GM21723 (cell line): ENCODE data around the gene SESN1.
"Not testable (repeated sequence)": the region's sequence is repeated elsewhere in the genome, so short reads cannot be mapped to it uniquely, and the experiment has no call there.

Source experiments
- ATAC-seq: cut with Tn5 transposase; IDR thresholded peaks from one replicate; pipeline ENCODE4 v1.9.1; 2021; ENCODE audit warnings: mild to moderate bottlenecking, moderate library complexity; ENCODE audit not compliant: unreplicated experiment

Gene SESN1

DNA sequence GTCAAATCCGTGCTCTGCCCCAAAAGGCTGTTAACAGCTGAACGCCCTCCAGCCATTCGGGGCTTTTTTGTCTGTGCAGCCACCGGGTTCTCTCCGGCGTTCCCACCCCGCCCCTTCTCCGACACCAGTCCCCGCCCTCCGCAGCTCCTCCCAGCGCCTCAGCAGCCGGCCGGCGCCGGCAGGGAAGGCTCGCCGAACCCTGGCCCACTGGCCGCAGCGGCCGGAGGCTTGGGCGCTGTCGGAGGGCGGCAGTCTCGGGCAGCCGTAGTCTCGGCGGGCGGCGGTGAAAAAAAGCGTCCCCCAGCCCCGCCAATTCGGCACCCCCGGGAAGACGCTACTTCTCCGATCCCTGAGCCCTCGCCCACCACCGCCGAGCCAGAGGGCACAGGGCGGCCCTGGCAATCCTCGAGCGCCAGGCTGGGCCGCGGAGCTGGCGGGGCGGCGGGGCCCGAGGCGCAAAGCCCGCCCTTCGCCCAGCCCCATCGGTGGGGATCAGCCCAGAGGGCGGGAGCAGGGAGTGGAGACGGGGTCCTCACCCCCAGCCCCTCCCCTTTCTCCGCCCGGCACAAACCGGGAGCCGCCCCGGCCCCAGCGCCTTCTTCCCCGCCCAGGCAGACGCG is at the start of gene SESN1:
SESN1 (minus strand) TSS at position 431 of the 620 bp plus-strand sequence. CDS start 773 bp downstream, outside the sequence.
- ATAC-seq: peak; percentile 69

DNA sequence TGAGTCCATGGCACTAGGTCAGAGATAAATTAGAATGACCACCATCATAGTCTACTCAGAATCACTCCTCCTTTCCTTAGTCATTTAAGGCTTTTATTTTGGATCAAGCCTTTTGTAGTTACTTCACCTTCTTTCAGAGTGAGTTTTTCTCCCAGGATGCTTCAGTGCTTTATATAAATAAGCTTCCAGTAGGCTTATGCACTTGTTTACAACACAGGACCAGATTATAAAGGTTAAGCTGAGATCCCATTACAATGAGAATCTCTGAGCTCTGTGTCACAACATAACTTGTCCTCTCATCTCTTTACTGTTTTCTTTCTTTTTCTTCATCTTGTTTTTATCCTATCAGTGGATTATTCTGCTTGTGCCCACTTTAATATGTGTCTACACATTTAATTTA is 48.5 kb upstream of the SESN1 start:
- ATAC-seq: no peak

DNA sequence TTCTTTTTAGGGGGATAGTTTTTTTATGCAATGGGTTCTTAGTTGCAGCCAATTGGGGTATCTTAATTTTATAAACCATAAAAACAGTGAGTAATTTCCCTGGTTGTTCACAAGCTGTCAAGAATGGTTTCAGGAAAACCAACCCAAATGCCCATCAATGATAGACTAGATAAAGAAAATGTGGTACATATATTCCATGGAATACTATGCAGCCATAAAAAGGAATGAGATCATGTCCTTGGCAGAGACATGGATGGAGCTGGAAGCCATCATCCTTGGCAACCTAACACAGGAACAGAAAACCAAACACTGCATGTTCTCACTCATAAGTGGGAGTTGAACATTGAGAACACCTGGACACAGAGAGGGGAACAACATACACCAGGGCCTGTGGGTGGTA is 47.4 kb upstream of the SESN1 start:
- ATAC-seq: not testable (repeated sequence)

DNA sequence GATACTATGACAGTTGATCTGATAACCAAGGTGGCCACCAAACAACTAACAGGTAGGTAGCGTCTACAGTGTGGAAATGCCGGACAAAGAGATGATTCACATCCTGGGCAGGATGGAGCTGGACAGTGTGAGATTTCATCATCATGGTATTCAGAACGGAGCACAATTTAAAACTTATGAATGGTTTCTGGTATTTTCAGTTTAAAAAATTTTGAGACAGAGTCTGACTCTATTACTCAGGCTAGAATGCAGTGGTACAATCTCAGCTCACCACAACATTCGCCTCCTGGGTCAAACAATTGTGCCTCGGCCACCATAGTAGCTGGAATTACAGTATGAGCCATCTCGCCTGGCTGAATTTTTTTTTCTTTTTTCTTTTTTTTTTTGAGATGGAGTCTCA is 44.5 kb upstream of the SESN1 start:
- ATAC-seq: no peak

DNA sequence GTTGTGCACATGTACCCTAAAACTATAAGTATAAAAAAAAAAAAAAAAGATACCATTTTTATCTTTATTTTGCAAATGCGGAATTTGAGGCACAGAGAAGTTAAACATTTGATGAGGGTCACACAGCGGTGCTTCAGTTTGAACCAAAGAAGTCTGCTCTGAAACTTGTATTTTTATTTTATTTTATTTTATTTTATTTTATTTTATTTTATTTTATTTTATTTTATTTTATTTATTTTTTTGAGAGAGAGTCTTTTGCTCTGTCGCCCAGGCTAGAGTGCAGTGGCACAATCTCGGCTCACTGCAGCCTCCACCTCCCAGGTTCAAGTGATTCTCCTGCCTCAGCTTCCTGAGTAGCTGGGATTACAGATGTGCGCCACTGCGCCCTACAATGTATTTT is 41.9 kb upstream of the SESN1 start:
- ATAC-seq: not testable (repeated sequence)

DNA sequence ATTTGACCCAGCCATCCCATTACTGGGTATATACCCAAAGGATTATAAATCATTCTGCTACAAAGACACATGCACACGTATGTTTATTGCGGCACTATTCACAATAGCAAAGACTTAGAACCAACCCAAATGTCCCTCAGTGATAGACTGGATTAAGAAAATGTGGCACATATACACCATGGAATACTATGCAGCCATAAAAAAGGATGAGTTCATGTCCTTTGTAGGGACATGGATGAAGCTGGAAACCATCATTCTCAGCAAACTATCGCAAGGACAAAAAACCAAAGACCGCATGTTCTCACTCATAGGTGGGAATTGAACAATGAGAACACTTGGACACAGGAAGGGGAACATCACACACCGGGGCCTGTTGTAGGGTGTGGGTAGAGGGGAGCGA is 41.4 kb upstream of the SESN1 start:
- ATAC-seq: not testable (repeated sequence)

DNA sequence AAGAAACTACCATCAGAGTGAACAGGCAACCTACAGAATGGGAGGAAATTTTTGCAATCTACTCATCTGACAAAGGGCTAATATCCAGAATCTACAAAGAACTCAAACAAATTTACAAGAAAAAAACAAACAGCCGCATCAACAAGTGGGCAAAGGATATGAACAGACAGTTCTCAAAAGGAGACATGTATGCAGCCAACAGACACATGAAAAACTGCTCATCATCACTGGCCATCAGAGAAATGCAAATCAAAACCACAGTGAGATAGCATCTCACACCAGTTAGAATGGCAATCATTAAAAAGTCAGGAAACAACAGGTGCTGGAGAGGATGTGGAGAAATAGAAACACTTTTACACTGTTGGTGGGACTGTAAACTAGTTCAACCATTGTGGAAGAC is 41.0 kb upstream of the SESN1 start:
- not testable (repeated sequence) for ATAC-seq

DNA sequence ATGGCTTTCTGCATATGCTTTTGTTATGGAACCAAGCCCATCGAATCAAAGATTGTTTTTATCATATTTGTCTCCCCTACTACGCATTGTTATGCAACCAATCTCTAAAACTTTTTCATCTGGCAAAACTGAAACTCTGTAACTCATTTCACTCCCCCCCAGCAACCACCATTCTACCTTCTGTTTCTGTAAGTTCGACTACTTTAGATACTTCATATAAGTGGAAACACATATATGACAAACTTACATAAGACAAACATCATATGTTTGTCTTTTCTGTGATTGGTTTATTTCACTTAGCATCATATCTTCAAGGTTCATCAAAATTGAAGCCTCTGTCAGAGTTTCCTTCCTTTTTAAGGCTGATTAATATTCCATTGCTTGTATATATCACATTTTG is 35.4 kb upstream of the SESN1 start:
- ATAC-seq: no peak

DNA sequence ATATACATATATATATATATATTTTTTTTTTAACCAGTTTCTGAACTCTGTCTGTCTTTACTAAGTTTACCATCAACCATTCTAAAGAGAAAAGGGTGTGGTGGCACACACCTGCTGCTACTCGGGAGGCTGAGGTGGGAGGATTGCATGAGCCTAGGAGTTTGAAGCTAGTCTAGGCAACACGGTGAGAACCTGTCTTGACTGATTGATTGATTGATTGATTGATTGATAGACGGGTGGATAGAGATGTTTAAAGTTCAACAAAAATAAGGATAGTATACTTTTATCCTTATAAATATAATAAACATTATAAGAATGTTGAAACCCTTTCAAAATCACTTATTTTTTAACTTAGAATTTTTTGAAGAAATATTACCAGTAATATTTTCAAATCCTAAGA is 30.9 kb upstream of the SESN1 start:
- no peak for ATAC-seq

DNA sequence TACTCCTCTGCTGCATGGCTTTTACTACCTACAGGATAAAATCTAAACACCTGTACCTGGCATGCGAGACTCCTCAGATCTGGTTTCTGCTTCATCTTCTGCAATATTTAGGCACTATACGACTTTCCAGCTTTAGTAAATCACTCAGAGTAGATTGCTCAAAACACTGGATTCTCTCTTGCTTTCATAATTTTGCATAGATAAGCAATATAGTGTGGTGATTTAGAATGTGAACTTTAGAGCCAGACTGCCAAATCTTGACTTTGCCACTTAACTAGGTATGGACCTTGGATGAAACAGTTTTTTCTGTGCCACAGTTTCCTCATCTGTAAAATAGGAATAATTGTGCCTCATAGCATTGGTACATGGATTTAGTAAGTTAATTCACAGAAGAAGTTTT is 29.6 kb upstream of the SESN1 start:
- no peak for ATAC-seq

DNA sequence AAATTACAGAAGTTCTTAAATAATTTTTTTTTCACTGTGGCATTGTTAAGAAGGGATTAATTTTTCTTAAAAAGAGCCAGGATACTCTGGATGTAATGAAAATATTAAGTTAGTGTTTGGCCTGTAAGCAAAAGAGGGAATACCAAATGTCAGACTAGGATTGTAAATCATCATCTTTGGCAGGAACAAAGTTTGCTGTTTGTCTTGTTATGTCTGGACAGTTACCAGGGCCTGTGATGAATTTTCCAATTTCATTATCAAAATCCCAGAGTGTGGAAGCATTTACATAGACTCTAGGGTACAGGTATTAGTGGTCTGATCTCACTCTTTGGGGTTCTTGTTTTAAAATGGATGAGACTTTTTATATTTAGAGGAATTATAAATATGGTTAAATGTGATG is 26.8 kb upstream of the SESN1 start:
- ATAC-seq: no peak

DNA sequence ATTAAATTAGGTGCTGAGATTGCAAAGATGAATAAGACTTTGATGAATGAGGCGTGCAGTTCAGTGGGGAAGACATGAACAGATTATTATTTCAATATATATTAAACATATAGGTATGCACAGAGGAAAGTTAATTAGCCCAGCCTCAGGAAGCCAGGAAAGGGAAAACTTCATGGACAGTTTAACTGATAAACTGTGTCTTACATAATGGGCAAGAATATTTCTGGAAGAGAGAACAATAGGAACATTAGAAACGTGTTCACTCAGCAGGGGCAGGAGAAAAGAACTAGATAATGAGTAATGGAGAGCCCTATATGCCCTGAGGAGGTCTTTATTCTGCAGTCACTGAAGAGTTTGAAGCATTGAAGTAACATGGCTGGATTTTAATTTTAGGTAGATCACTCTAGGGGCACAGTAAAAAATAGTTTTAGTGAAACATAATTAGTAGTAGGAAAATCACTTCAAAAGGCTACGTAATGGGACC is 24.3 kb upstream of the SESN1 start:
- no peak for ATAC-seq

DNA sequence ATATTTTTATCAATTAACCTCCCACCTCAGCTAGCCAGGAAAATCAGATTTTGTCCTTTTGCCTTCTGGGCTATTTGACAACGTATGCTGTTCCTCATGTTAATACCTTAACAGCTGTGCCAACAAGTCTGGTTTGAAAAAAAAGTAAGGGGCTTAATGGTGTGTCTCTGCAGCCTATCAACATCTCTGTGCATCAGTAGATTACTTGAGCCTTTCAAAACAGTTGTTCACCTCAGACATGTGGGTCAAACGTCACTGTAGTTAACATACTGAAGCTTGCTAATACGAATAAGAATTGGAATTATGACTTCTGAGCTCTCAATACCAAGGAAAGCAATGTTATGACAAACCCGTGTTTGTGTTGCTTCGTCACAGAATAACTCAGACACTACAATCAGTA is 23.7 kb upstream of the SESN1 start:
- ATAC-seq: no peak

DNA sequence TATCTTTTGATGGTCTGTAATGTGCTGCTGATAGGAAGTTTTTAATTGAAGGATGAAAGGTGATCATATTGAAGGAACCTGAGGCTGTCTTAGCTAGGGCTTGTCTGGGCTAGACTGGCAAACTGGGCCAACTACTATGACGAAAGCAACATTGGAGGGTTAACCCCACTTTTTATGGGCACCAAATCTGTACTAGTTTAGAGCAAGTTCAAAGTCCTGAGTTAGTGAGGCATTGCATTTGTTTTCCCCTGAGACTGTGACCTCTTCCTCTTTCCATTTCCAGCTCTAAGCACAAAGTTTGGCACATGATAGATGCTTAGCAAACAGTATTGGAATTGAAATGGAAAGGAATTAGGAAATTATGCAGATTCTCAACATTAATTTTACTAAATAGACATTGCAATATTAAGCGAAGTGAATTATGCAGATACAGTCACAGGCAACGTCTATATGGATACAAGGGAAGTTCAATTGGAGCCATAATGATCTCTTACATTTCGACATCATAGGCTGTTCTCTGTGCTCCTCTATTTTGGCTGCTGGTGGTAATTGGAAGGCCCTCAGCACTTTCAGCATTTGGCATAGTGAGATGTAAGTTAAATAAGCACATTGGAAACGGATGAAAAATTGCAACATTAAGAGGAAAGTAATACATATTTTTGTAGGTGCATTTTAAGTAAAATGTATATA is 22.8 kb upstream of the SESN1 start:
- peak; percentile 68 for ATAC-seq

DNA sequence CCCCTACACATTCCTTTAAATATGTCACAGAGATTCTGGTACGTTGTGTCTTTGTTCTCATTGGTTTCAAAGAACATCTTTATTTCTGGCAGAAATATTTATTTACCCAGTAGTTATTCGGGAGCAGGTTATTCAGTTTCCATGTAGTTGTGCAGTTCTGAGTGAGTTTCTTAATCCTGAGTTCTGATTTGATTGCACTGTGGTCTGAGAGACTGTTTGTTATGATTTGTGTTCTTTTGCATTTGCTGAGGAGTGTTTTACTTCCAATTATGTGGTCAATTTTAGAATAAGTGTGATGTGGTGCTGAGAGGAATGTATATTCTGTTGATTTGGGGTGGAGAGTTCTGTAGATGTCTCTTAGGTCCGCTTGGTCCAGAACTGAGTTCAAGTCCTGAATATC is 18.0 kb upstream of the SESN1 start:
- not testable (repeated sequence) for ATAC-seq

DNA sequence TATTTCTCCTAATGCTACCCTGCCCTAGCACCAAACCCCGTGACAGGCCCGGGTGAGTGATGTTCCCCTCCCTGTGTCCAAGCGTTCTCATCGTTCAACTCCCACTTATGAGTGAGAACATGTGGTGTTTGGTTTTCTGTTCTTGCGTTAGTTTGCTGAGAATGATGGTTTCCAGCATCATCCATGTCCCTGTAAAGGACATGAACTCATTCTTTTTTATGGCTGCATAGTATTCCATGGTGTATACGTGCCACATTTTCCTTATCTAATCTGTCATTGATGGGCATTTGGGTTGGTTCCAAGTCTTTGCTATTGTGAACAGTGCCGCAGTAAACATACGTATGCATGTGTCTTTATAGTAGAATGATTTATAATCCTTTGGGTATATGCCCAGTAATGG is 15.0 kb upstream of the SESN1 start:
- not testable (repeated sequence) for ATAC-seq

DNA sequence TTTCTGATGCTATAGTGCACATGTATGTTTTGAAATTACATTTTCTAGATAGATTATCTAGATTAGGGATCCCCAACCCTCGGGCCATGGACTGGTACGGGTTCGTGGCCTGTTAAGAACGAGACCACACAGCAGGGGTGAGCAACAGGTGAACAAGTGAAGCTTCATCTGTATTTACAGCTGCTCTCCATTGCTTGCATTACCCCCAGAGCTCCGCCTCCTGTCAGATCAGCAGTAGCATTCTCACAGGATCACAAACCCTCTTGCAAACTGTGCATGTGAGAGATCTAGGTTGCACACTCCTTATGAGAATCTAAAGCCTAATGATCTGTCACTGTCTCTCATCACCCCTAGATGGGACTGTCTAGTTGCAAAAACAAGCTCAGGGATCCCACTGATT is 11.0 kb upstream of the SESN1 start:
- no peak for ATAC-seq

DNA sequence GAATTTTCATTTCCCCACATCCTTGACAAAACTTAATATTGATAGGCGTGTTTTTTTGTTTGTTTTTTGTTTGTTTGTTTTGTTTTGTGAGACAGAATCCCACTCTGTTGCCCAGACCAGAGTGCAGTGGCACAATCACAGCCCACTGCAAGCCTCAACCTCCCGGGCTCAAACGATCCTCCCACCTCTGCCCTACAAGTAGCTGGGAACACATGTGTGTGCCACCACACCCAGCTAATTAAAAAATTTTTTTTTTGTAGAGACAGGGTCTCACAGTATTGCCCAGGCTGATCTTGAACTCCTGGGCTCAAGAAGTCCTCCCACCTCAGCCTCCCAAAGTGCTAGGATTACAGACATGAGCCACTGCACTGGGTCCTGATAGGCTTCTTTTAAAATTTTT is 9.9 kb upstream of the SESN1 start:
- no peak for ATAC-seq

DNA sequence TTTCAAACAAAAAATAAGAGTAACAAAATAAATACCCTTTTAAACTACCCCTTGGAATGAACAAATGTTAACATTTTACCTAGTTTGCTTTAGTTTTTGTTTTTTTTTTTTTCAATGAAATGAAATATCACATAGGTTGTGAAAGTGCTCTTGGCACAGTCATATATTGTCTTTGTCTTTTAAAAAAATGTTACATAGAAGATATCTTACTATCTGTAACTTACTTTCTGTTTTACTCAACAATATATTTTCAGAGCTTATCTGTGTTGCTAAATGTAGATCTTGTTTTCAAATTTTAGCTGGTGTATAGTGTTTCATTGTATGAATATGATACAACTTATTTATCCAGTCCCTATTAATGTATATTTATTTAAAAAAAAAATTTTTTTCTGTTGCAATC is 9.3 kb upstream of the SESN1 start:
- ATAC-seq: peak; percentile 51

DNA sequence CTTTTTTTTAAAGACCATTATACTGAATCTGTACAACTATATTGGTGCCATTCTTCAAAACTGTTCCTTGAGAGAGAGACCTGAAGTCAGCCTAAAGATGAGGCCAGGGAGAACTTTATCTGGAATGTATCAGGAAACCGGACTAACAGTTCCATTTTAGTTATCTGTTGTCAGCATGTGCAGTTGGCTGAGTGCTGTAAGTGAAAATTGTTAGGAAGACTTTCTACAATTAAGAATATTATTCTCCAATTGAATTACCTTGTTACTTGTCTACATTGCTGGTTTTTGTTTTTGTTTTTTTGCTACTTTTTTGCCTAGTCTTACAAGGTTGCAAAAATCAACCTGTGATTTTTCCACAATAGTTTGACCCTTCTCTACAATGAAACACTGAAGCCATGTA is 8.1 kb upstream of the SESN1 start:
- ATAC-seq: no peak

DNA sequence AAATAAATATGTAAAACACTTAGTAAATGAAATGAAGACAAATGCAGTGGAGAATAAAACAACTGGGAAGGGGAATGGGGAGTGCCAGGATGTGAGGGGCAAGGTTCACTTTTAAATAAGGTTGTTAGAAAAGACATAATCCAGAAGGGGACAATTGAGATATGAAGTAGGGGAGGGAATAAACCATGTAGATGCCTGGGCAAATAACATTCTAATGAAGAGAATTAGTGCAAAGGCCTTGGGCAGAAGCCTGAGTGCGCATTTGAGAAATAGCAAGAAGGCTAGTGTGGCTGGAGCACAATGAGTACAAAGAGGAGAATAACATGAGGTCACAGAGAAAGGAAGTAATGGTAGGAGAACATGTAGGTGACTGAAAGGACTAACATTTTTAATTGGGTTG is 3.0 kb upstream of the SESN1 start:
- no peak for ATAC-seq

DNA sequence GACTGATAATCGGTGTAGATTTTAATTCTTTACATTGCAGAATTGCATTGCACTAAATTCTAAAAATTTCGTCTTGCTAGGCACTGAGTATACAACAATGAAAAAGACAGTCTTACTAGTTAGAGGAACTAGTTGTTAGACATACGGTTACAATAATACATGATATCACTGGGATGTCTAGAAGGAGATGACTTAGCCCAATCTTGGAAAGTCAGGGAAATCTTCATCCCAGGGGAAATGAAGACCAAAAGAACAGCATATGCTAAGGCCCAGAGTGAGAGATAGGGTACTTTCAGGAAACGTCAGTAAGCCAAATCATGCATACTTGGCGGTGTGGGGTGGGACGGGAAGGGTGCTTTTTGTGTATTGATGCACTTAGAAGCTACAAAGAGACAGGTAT is 1.6 kb upstream of the SESN1 start:
- ATAC-seq: no peak

DNA sequence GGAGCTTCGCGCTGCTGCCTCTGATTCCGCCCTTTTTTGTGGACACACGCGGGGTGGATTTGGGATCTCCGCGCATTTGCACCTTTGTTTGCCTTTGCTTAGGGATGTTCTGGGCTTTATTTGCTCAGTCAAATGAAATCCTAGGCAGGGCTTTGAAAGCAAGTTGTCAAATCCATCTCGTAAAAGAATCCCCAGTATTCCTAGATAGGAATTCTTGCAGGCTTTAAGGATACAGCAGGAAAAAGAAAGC is 1.1 kb upstream of the SESN1 start:
- ATAC-seq: no peak
